ENCODE measurements around the gene SMARCE1. TPM values are rescaled to one million over a fixed set of nuclear protein-coding genes. Genes with fewer than 3 reads are reported as not detected.

Gene SMARCE1
- total and polyA plus RNA-seq, 2 of the 4 experiments (the other 2 are of a cell fraction): 66.2 to 119 TPM

DNA sequence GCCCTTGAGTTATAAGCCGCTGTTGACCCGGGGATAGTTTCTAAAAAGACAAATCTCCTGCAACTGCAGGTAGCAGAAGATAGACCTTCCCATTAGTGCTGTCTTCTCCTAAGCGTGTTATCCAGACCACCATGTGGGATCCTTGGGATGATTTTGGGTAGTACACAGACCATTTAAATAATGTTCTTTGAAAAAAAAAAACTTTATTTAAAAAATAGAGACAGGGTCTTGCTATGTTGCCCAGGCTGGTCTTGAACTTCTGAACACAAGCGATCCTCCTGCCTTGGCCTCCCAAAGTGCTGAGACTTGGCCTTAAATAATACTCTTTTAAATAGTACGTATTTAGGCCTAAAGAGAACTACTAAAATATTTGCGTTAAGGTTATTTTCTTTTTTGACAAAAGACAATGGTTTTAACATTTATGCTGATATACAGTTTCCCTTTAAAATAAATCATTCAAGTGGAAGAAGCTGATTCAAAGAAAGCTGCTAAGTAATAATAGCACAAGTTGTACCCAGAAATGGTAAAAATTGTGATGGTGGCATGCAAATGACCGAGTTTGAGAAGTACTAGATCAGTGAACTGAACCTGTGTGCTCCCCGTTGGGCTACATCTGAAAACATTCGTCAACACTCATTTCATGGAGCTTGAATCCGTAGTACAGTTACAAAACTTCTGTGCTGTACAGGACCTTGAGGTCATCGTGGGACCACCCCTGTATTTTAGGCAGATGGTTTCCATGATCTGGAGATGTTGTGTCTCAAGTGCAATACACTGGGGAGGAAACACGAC lies 24.0 kb downstream of the SMARCE1 start:
- H3K4me3 ChIP-seq (ENCODE audit: insufficient read depth, low read depth, low read length): no peak overlapping the region
- no peaks in the 10 kb centered on the region for H3K9me1 ChIP-seq (ENCODE audit: insufficient read depth, low read length)
- ATAC-seq (ENCODE audit: low read depth) (no peak), DNase-seq (no peak)
- no peak overlapping the region for H2BK5ac ChIP-seq (ENCODE audit: low read depth, low read length, poor library complexity, severe bottlenecking)
- no peak overlapping the region for H3K9ac ChIP-seq (ENCODE audit: low read depth, low read length)
- no peak overlapping the region for H3K14ac ChIP-seq (replicated peaks; ENCODE audit: low read depth, low read length)
- H3K18ac ChIP-seq (ENCODE audit: low read depth, low read length): no peak overlapping the region
- H2AFZ ChIP-seq (replicated peaks; ENCODE audit: low read length, poor library complexity): no peak overlapping the region
- no peak overlapping the region for H2BK15ac ChIP-seq (ENCODE audit: low read depth, low read length)
- BruUV-seq (replicated peaks): no TSS peak
- no peak overlapping the region for H2AK5ac ChIP-seq (ENCODE audit: low read depth, low read length)
- dilution Hi-C loops (cut with HindIII; ENCODE audit: low sequenced_read_pairs, unreplicated experiment) (no loop called here), intact Hi-C loops (cut with micrococcal nuclease) (no loop called here), in situ Hi-C loops (cut with MboI; ENCODE audit: low sequenced_read_pairs) (loop anchor here (10.0 kb wide), 1 partner anchor 1041 kb away; no protein-coding TSS in a partner anchor)
- 80% methylated on average over 1 of the region's 12 CpGs; no CpG with 5 or more reads in 1 of the 2 experiments for WGBS, 2 experiments (ENCODE audit: extremely low coverage in 2 of 2, insufficient read length in 1 of 2)
- H3K4ac ChIP-seq (ENCODE audit: low read depth, low read length): no peak overlapping the region
- H2AK9ac ChIP-seq (replicated peaks; ENCODE audit: low read depth, low read length, poor library complexity): no peak overlapping the region
- ChIA-PET POLR2A (ENCODE audit: unreplicated experiment) (no interaction called here), CTCF (no interaction called here)
- no peaks in the 10 kb centered on the region for H3K79me1 ChIP-seq (ENCODE audit: low read depth in 1 of 2, low read length in 2 of 2)
- no peak overlapping the region for H4K5ac ChIP-seq (ENCODE audit: low read depth, low read length)
- no peak overlapping the region for H4K91ac ChIP-seq (ENCODE audit: insufficient read depth, low read depth, low read length)
- H2BK20ac ChIP-seq (ENCODE audit: low read depth, low read length): no peak overlapping the region
- no peak overlapping the region for H3K56ac ChIP-seq (ENCODE audit: extremely low read depth, insufficient read depth, low read length)
- peaks cover 4% of the 10 kb centered on the region for H3K27me3 ChIP-seq (ENCODE audit: control insufficient read depth, insufficient read depth, low read length)
- no peaks in the 10 kb centered on the region for H4K20me1 ChIP-seq (ENCODE audit: insufficient read depth, low read length)
- no peak overlapping the region for H2BK120ac ChIP-seq (ENCODE audit: low read depth, low read length)
- H3K4me1 ChIP-seq (ENCODE audit: control insufficient read depth, insufficient read depth, low read length): peaks cover 2% of the 10 kb centered on the region; the same call in 1 of the 2 replicates
- no peak overlapping the region for H3K27ac ChIP-seq (ENCODE audit: insufficient read depth, low read length)
- TF ChIP-seq NFE2L2 (IDR thresholded peaks at IDR 0.05; ENCODE audit: low read depth, low read length): no peak
- TF ChIP-seq, protein P1, sequence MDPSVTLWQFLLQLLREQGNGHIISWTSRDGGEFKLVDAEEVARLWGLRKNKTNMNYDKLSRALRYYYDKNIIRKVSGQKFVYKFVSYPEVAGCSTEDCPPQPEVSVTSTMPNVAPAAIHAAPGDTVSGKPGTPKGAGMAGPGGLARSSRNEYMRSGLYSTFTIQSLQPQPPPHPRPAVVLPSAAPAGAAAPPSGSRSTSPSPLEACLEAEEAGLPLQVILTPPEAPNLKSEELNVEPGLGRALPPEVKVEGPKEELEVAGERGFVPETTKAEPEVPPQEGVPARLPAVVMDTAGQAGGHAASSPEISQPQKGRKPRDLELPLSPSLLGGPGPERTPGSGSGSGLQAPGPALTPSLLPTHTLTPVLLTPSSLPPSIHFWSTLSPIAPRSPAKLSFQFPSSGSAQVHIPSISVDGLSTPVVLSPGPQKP (IDR thresholded peaks at IDR 0.05; ENCODE audit: borderline replicate concordance, low read depth, low read length): no peak
- H3K9me3 ChIP-seq (ENCODE audit: control insufficient read depth, insufficient read depth, low read length): no peaks in the 10 kb centered on the region
- H3K36me3 ChIP-seq (ENCODE audit: control insufficient read depth, insufficient read depth, low read length): peaks cover 2% of the 10 kb centered on the region
- H3K4me2 ChIP-seq (ENCODE audit: low read depth, low read length): no peak overlapping the region
- H3K23ac ChIP-seq (ENCODE audit: low read depth, low read length): no peak overlapping the region
- no peak overlapping the region for H4K8ac ChIP-seq (ENCODE audit: low read depth in 2 of 2, low read length in 2 of 2)

Measured in IMR-90 (cell line).